OCI-LY7 (cell line): Measurements from ENCODE around the gene PODXL2. TPM values are rescaled to one million over a fixed set of nuclear protein-coding genes. Genes with fewer than 3 reads are reported as not detected.

Experiments used
- BruUV-seq: library from RNA; stranded (reverse); fragments of 400-500 nt; replicated peaks from 2 replicates; lab custom pipeline; 2021; lab: Mats Ljungman, UMichigan
- CTCF ChIA-PET: fragments of 300-600 bp; sonication (Branson Sonifier 250); formaldehyde crosslinking; loops from one replicate; lab custom pipeline; 2022; ENCODE audit warnings: antibody characterized with exemption; ENCODE audit not compliant: unreplicated experiment; lab: Charles Lee
- POLR2A ChIA-PET: fragments of 300-600 bp; sonication (Branson Sonifier 250); formaldehyde crosslinking; loops from one replicate; lab custom pipeline; 2022; ENCODE audit warnings: antibody characterized with exemption; lab: Charles Lee
- DNase-seq: peaks from one replicate; pipeline ENCODE4 v3.0.0-alpha.2; 2015; ENCODE audit warnings: low spot score
- H2AFZ ChIP-seq: fragments of 200-600 bp; sonication (generic), shearing (Covaris generic); 2 replicates; pipeline ENCODE4 v1.6.1; 2014; ENCODE audit warnings: mild to moderate bottlenecking, antibody characterized with exemption, low read length, moderate library complexity
- H3K27ac ChIP-seq: fragments of 200-600 bp; sonication (generic); 2 replicates; pipeline ENCODE4 v1.5.1; 2014; ENCODE audit warnings: mixed run types, low read depth, mild to moderate bottlenecking, moderate library complexity, low read length, inconsistent platforms; ENCODE audit not compliant: poor library complexity, severe bottlenecking
- H3K36me3 ChIP-seq: fragments of 200-600 bp; sonication (generic); 2 replicates; pipeline ENCODE4 v1.6.1; 2014; ENCODE audit warnings: mild to moderate bottlenecking, antibody characterized with exemption, low read length, moderate library complexity, mixed read lengths; ENCODE audit not compliant: insufficient read depth
- H3K4me1 ChIP-seq: fragments of 200-600 bp; sonication (generic); 2 replicates; pipeline ENCODE4 v1.5.1; 2014; ENCODE audit warnings: mild to moderate bottlenecking, low read length; ENCODE audit not compliant: insufficient read depth, poor library complexity, severe bottlenecking
- H3K4me2 ChIP-seq: fragments of 200-600 bp; sonication (generic); 2 replicates; pipeline ENCODE4 v1.6.1; 2014; ENCODE audit warnings: mild to moderate bottlenecking, low read length
- H3K4me3 ChIP-seq: fragments of 200-600 bp; sonication (generic); 2 replicates; pipeline ENCODE4 v1.5.1; 2014; ENCODE audit warnings: mild to moderate bottlenecking, low read depth, low read length; ENCODE audit not compliant: poor library complexity, severe bottlenecking
- H3K79me2 ChIP-seq: fragments of 200-600 bp; sonication (generic); 2 replicates; pipeline ENCODE4 v1.6.1; 2016; ENCODE audit warnings: low read depth, mild to moderate bottlenecking, low read length, moderate library complexity, mixed read lengths; ENCODE audit not compliant: insufficient read depth
- H3K9me2 ChIP-seq: fragments of 200-600 bp; sonication (generic); 2 replicates; pipeline ENCODE4 v1.6.1; 2016; ENCODE audit warnings: mild to moderate bottlenecking, low read length, mixed read lengths; ENCODE audit not compliant: insufficient read depth
- H3K9me3 ChIP-seq: fragments of 200-600 bp; sonication (generic); 2 replicates; pipeline ENCODE4 v1.6.1; 2014; ENCODE audit warnings: mild to moderate bottlenecking, mixed run types, low read length, mixed read lengths
- H4K20me1 ChIP-seq: fragments of 200-600 bp; sonication (generic); 2 replicates; pipeline ENCODE4 v1.6.1; 2014; ENCODE audit warnings: mild to moderate bottlenecking, antibody characterized with exemption, low read length, moderate library complexity, mixed read lengths; ENCODE audit not compliant: insufficient read depth
- EZH2phosphoT487 ChIP-seq: fragments of 200-600 bp; sonication (generic); IDR thresholded peaks from 2 replicates; pipeline ENCODE4 v1.6.1; 2018; ENCODE audit warnings: low read depth, borderline replicate concordance, mild to moderate bottlenecking, mixed run types, antibody characterized with exemption, low read length, moderate library complexity, mixed read lengths
- intact Hi-C: fragments of 100-400 bp; cut with micrococcal nuclease; formaldehyde crosslinking; loops from one replicate; pipeline ENCODE4 v1.10.0; 2022; ENCODE audit not compliant: unreplicated experiment
- total RNA-seq, 2 experiments: library from RNA; depleted of rRNA in 1 of 2; stranded (reverse); fragments of >200 nt in 1 of 2; shearing (Covaris generic) in 1 of 2; gene quantifications; 2 replicates each; pipeline ENCODE4 v1.2.3, GENCODE V29; 2014 to 2022
- TF ChIP-seq, protein P1 (sequence below): fragments of 200-600 bp; sonication (generic); conservative IDR thresholded peaks from 2 replicates; pipeline ENCODE4 v1.5.1; 2014; ENCODE audit warnings: mild to moderate bottlenecking, antibody characterized with exemption, low read length, moderate library complexity, mixed read lengths

Gene PODXL2
- total RNA-seq, 2 experiments from 2014 or later = 16.1 to 29.4 TPM

DNA sequence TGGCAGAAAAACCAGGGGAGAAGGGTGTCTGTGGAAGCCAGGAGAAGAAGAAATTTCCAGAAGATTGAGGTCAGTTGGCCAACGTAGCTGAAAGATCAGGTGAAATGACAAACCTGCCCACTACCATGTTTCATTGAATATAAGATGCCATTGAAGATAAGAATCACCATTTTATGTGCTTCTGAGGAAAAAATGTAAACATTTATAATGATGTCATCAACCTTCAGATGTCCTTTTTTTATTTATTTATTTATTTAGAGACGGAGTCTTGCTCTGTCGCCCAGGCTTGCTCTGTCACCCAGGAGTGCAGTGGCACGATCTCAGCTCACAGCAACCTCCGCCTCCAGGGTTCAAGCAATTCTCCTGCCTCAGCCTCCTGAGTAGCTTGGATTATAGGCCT is 4.9 kb upstream of the PODXL2 start:
- H3K9me2 ChIP-seq = no peaks in the 10 kb centered on the region
- H3K4me3 ChIP-seq = no peak overlapping the region
- no peaks in the 10 kb centered on the region for H3K79me2 ChIP-seq
- peaks cover 39% of the 10 kb centered on the region for H3K36me3 ChIP-seq
- POLR2A ChIA-PET = no interaction called here
- H3K9me3 ChIP-seq = no peaks in the 10 kb centered on the region
- H3K27ac ChIP-seq = no peak overlapping the region
- CTCF ChIA-PET = no interaction called here
- H3K4me1 ChIP-seq = no peaks in the 10 kb centered on the region
- intact Hi-C loops = no loop called here
- H4K20me1 ChIP-seq = no peaks in the 10 kb centered on the region
- DNase-seq = no peak
- no peak overlapping the region for H3K4me2 ChIP-seq
- BruUV-seq = no TSS peak
- no peak overlapping the region for H2AFZ ChIP-seq
- TF ChIP-seq, protein P1, sequence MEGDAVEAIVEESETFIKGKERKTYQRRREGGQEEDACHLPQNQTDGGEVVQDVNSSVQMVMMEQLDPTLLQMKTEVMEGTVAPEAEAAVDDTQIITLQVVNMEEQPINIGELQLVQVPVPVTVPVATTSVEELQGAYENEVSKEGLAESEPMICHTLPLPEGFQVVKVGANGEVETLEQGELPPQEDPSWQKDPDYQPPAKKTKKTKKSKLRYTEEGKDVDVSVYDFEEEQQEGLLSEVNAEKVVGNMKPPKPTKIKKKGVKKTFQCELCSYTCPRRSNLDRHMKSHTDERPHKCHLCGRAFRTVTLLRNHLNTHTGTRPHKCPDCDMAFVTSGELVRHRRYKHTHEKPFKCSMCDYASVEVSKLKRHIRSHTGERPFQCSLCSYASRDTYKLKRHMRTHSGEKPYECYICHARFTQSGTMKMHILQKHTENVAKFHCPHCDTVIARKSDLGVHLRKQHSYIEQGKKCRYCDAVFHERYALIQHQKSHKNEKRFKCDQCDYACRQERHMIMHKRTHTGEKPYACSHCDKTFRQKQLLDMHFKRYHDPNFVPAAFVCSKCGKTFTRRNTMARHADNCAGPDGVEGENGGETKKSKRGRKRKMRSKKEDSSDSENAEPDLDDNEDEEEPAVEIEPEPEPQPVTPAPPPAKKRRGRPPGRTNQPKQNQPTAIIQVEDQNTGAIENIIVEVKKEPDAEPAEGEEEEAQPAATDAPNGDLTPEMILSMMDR = no peak
- TF ChIP-seq EZH2phosphoT487 = no peak

DNA sequence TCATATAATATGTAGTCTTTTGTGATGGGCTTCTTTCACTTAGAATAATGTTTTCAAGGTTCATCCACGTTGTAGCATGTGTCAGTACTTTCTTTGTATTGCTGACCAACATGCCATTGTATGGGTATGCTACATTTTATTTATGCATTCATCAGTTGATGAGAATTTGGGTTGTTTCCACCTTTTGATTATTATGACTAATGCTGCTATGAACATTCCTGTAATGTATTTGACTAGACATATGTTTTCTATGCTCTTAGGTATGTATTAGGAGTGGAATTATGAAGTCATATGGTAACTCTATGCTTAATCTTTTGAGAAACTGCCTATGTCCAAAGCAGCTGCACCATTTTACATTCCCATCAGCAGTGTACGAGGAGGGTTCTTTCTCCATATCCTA is 3.2 kb upstream of the PODXL2 start:
- no peak for DNase-seq
- H3K36me3 ChIP-seq = peaks cover 27% of the 10 kb centered on the region
- peaks cover 14% of the 10 kb centered on the region for H3K4me1 ChIP-seq
- intact Hi-C loops = no loop called here
- no peak overlapping the region for H3K4me3 ChIP-seq
- H3K9me3 ChIP-seq = no peaks in the 10 kb centered on the region
- ChIA-PET CTCF (no interaction called here), POLR2A (interaction anchor here (1.1 kb wide), 1 partner anchor 53 kb away, joined by 3 read pairs; no protein-coding TSS in a partner anchor)
- BruUV-seq = no TSS peak
- H4K20me1 ChIP-seq = no peaks in the 10 kb centered on the region
- no peak overlapping the region for H2AFZ ChIP-seq
- no peaks in the 10 kb centered on the region for H3K9me2 ChIP-seq
- H3K27ac ChIP-seq = no peak overlapping the region
- H3K4me2 ChIP-seq = no peak overlapping the region
- H3K79me2 ChIP-seq = no peaks in the 10 kb centered on the region
- TF ChIP-seq, protein P1 = no peak
- TF ChIP-seq EZH2phosphoT487 = no peak

DNA sequence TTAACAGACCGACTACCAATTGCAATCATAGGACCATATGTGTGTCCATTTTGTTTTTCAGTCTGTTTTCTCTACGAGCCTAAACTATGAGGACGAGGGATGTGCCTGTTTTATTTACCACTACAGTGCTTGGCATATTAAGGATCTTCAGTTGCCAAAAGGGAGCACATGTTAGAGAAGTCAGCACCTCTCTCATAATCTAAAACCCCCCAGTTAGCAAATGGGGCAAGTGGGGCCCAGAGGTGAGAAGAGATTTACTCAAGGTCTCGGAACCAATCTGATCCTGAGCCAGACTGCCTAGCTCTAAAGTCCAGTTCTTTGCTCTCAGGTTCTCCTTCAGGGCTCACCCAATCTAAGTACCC is 578 bp upstream of the PODXL2 start:
- no peaks in the 10 kb centered on the region for H3K9me3 ChIP-seq
- peaks cover 17% of the 10 kb centered on the region for H3K4me1 ChIP-seq
- no peak for TF ChIP-seq EZH2phosphoT487
- intact Hi-C loops = no loop called here
- H3K9me2 ChIP-seq = no peaks in the 10 kb centered on the region
- no peak overlapping the region for H3K27ac ChIP-seq
- DNase-seq = no peak
- H3K4me3 ChIP-seq = no peak overlapping the region
- CTCF ChIA-PET = no interaction called here
- no TSS peak for BruUV-seq
- no peak overlapping the region for H2AFZ ChIP-seq
- H4K20me1 ChIP-seq = no peaks in the 10 kb centered on the region
- H3K4me2 ChIP-seq = no peak overlapping the region
- H3K79me2 ChIP-seq = no peaks in the 10 kb centered on the region
- POLR2A ChIA-PET = interaction anchor here (0.5 to 1.5 kb wide), 2 partner anchors 29 to 85 kb away, joined by 3 to 4 read pairs; no protein-coding TSS in a partner anchor
- 0 out of 2 replicates have a peak, but pooled peaks cover under 1% of the 10 kb centered on the region for H3K36me3 ChIP-seq
